SU-DHL-6 (cell line): ENCODE data around the gene PLPPR2.

Source experiments
- EZH2phosphoT487 ChIP-seq: fragments of 200-600 bp; sonication (generic), shearing (Covaris generic); conservative IDR thresholded peaks from 2 replicates; pipeline ENCODE4 v1.6.1; 2018; ENCODE audit warnings: mild to moderate bottlenecking, antibody characterized with exemption, low read length, moderate library complexity, mixed read lengths
- TF ChIP-seq, protein P1 (sequence below): fragments of 200-600 bp; sonication (generic); IDR thresholded peaks from one replicate; pipeline ENCODE4 v1.5.1; 2017; ENCODE audit warnings: antibody characterized with exemption, mild to moderate bottlenecking, low read length, moderate library complexity; ENCODE audit not compliant: insufficient read depth, poor library complexity, severe bottlenecking

DNA sequence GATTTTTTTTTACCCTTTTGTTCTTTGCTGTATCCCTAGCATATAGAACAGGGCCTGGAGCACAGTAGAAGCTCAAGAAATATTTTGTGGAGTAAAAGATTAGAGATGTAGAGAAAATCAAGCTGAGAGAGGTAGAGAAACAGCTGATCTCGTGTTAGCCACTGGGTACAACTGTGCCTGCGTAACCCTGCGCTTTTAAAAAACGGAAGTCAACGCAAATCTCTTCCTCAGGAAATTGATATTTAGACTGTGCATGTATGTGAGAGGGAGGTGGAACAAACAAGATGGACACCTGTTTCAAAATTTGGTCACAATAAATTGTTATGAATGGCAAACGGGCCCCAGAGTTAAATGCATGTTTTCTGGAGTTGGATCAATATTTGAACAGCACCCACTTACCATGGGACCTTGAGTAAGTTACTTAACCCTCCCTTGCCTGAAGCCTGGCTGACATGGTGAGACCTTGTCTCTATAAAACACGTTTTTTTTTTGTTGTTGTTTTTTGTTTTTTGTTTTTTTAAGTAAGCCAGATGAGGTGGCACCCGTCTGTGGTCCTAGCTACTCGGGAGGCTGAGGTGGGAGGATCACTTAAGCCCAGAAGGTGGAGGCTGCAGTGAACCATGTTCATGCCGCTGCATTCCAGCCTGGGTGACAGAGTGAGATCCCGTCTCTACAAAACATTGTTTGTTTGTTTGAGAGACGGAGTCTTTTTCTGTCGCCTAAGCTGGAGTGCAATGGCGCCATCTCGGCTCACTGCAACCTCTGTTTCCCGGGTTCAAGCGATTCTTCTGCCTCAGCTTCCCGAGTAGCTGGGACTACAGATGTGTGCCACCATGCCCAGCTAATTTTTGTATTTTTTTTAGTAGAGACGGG is 32.2 kb downstream of the PLPPR2 start:
- TF ChIP-seq, protein P1, sequence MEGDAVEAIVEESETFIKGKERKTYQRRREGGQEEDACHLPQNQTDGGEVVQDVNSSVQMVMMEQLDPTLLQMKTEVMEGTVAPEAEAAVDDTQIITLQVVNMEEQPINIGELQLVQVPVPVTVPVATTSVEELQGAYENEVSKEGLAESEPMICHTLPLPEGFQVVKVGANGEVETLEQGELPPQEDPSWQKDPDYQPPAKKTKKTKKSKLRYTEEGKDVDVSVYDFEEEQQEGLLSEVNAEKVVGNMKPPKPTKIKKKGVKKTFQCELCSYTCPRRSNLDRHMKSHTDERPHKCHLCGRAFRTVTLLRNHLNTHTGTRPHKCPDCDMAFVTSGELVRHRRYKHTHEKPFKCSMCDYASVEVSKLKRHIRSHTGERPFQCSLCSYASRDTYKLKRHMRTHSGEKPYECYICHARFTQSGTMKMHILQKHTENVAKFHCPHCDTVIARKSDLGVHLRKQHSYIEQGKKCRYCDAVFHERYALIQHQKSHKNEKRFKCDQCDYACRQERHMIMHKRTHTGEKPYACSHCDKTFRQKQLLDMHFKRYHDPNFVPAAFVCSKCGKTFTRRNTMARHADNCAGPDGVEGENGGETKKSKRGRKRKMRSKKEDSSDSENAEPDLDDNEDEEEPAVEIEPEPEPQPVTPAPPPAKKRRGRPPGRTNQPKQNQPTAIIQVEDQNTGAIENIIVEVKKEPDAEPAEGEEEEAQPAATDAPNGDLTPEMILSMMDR, result no peak
- no peak for TF ChIP-seq EZH2phosphoT487
